ENCODE results near the gene USP48.

GRCh38 chr1:21774835-21775549, 8.0 kb downstream of the USP48 start:
- no peak for TF ChIP-seq CTCF (IDR thresholded peaks at IDR 0.05)
- TF ChIP-seq POLR2A (IDR thresholded peaks at IDR 0.05), result no peak
- no peak for TF ChIP-seq POLR2AphosphoS5 (IDR thresholded peaks at IDR 0.05)

All from breast epithelium (tissue), 3 donors.